Esophagus mucosa (tissue), 1 donor: ENCODE results near the gene MEA1. TPM values are rescaled to one million over a fixed set of nuclear protein-coding genes. Genes with fewer than 3 reads are reported as not detected.
A peak's percentile ranks its signal among the peaks of the same experiment; 100 is the strongest.
"Not testable (repeated sequence)": the region's sequence is repeated elsewhere in the genome, so short reads cannot be mapped to it uniquely, and the experiment has no call there.

Experiments used
- ATAC-seq: fragments of 200-7000 bp; cut with Tn5 transposase; one replicate; pipeline ENCODE4 v1.9.1; 2020
- total RNA-seq: library from RNA; stranded (reverse); gene quantifications from one replicate; pipeline ENCODE4 v1.2.4, GENCODE V29; 2023
- donor health status: DM: yes; HTN: yes; CAD: no.

MEA1 gene
- total RNA-seq, 1 donor from 2014 or later = 46.1 TPM

DNA sequence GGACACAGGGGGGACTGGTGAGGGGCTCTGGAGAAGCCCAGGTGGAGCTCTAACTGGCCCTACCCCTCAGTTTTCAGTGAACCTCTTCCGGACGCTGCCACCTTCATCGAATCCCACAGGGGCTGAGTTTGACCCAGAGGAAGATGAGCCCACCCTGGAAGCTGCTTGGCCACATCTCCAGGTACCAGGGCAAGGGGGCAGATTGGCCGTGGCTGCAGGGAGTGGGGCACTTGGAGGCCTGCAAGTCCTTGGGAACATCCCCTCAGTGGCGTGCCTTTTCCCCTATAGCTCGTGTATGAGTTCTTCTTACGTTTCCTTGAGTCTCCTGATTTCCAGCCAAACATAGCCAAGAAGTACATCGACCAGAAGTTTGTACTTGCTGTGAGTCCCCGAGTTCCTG is 6.6 kb downstream of the MEA1 start:
- no peak for ATAC-seq

DNA sequence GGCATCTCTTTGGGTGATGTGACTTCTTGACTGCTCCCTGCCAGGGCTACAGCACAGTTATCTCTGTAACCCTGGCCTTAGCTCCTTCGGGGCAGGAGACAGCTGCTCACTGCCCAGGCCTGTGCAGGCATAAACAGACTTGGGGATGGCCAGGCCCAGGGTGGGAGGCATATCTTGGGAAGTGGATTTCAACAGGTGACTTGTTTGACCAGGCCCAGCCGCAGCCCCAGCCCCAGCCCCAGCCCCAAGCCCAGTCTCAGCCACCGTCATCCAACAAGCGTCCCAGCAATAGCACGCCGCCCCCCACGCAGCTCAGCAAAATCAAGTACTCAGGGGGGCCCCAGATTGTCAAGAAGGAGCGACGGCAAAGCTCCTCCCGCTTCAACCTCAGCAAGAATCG is 7.5 kb downstream of the MEA1 start:
- no peak for ATAC-seq

DNA sequence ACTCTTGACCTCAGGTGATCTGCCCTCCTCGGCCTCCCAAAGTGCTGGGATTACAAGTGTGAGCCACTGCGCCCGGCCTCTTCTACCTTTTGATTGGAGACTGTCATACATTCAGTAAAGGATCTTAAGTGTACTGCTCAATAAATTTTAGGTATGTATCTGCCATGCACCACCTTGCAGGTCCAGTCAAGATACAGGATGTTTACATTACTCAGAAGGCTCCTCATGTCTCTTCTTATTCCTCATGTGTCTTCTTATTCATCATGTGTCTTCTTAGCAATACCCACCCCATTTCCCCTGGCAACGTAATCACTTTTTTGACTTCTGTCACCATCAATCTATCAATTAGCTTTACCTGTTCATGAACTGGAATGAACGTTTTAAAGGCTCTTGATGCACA is 7.9 kb downstream of the MEA1 start:
- ATAC-seq = no peak

DNA sequence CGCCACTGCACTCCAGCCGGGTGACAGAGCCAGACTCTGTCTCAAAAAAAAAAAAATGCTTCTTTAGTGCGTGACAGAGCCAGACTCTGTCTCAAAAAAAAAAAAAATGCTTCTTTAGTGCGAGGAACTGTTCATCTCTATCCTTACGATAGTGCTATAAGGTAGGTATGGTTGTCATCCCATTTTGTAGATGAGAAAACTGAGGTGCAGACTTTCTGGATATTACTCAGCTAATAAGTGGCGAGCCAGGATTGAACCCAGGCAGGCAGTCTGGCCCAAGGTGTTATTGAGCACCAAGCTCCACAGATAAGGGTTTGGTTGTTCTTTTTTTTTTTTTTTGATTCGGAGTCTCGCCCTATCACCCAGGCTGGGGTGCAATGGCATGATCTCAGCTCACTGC is 11.9 kb downstream of the MEA1 start:
- no peak for ATAC-seq

DNA sequence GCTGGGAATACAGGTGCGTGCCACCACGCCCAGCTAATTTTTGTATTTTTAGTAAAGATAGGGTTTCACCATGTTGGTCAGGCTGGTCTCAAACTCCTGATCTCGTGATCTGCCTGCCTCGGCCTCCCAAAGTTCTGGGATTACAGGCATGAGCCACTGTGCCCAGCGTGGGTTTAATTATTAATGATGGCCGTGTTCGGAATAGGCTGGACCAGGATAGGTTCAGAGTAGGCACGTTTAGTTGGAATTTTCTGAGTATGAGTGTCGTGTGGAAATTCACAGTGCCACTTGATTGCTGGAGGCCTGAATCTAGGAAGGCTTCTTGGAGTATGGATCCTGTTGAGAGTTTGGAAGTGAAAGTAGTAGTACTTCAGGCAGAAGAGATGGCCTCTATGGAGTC is 15.5 kb downstream of the MEA1 start:
- not testable (repeated sequence) for ATAC-seq

DNA sequence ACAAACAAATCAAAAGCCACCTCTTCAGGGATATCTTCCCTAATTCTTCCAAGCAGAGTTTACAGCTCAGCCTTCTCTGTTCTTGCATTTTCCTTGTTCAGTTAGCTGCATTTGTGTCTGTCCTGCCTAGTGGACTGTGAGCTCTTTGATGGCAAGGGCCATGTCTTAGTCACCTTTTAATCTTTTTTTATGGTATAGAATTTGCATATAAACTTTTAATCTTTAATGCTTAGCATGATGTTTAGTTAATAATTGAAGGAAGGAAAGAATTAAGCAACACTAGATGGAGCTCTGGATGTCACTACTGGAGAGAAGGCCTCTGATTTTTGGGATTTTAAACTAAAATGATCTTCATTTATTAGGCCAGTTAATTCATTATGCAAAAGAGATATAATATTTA is 17.2 kb downstream of the MEA1 start:
- no peak for ATAC-seq

DNA sequence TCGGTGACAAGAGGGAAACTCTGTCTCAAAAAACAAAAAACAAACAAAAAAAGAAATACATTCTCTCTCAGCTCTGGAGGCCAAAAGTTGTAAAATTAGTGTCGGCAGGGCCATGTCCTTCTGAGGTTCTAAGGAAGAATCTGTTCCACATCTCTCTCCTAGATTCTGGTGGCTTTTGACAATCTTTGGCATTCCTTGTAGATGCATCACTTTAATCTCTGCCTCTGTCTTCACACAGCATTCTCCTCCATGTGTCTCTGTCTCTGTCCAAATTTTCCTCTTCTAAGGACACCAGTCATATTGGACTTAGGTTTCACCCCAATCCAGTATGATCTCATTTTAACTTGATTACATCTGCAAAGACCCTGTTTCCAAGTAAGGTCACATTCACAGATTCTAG is 20.3 kb downstream of the MEA1 start:
- ATAC-seq = no peak

DNA sequence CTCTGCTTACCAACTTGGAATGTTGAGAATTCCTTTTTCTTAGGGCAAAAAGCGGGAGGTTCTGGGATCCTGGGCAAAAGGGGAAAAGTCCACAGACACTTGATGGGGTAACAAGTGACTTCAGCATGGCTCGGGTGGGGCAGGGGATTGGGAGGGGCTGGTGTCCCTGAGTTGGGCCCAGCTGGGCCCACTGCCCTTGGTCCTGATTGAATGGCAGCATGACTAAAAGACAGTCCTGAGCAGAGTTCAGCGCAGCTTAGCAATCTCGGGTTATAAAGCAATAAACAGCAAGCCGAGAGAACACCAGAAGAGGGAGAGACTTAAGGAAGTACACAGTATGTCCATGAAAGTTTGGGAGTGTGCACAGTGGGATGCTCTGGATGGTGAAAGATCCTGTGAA is 23.8 kb downstream of the MEA1 start:
- ATAC-seq = no peak

DNA sequence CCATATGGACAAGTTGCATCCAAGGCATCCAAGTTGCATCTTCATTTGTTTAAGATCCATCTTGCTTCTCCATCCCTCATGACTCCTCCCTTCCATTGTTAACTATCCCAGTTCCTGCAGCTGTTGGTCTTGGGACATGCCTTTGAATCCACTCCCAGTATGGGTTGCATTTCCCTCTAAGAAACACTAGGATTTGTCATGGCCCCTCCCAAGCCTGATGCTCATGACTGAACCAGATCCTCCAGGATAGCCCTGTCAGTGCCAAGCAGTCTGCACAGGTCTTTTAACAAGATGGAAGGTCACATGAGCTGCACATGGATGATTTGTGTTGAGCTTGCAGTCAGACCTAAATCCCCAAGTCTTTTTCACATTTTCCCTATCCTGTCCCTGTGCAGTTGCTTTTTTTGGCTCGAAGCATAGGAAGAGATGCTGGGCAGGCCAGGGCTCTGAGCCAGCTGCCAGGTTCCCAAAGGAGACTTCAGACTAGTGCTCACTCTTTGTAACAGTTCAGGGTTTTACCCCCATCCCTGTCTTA is 25.2 kb downstream of the MEA1 start:
- no peak for ATAC-seq

DNA sequence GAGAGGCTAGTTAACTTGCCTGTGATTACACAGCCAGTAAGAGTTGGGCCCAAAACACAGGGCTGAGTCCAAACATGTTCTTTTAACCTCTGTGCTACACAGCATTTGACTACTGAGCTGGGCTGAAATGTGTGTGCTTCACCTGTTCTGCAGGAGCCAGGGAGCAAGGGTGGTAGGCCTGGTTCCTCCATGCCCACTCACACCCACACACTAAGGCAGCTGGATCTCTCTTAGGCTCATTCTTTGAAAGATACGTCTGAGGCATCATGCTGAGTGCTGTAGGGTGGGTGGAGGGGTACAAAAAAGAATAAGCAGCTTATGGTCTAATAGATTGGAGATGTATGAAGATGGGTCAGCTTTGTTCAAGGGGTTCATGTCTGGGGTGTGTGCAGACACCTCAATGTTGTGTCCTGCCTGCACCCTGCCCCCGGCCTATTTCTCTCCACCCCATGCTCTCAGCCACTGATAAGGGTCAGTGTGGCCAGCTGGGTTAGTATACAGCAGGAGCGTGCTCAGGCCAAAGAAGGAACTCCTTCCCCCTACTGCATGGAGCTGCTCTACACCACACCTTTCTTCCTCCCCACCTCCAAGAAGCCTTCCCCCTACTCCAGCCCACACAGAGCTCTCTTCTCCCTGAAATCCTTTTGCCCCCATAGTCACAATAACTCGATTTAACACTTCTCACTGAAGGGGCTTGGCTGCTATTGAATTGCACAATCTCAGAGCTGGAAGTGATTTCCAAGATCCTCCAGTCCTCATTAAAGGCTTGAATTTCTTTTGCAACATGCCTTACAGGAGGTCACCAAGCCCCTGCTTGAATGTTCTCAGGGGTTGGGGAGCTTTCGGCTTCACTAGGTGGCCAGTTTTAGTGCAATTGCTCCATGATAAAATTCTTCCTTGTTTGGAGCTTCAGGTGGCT is 26.0 kb downstream of the MEA1 start:
- ATAC-seq = no peak

DNA sequence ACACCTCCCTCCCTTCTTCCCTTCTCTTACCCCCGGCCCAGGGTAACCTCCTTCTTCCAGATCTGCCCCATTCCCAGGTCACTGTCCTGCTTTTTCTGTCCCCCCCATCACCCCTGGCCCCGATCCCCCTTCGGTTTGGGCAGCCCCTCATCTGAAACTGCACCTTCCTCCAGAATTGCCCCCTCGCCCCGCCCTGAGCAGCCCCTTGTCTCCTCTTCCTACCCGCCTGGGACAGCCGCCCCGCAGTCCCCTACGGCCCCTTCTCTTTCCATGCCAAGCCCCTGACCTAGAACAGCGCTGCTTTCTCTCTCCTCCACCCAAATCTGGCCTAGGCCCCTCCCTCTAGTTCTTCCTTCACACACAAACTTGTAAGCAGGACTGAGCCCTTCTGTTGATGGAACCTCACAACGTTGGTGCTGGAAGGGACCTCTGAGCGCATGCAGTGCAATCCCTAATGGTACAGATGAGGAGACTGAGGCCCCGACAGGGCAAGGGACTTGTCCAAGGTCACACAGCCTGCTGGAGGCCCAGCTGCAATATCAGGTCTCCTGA is 28.7 kb downstream of the MEA1 start:
- peak; percentile 0 for ATAC-seq

DNA sequence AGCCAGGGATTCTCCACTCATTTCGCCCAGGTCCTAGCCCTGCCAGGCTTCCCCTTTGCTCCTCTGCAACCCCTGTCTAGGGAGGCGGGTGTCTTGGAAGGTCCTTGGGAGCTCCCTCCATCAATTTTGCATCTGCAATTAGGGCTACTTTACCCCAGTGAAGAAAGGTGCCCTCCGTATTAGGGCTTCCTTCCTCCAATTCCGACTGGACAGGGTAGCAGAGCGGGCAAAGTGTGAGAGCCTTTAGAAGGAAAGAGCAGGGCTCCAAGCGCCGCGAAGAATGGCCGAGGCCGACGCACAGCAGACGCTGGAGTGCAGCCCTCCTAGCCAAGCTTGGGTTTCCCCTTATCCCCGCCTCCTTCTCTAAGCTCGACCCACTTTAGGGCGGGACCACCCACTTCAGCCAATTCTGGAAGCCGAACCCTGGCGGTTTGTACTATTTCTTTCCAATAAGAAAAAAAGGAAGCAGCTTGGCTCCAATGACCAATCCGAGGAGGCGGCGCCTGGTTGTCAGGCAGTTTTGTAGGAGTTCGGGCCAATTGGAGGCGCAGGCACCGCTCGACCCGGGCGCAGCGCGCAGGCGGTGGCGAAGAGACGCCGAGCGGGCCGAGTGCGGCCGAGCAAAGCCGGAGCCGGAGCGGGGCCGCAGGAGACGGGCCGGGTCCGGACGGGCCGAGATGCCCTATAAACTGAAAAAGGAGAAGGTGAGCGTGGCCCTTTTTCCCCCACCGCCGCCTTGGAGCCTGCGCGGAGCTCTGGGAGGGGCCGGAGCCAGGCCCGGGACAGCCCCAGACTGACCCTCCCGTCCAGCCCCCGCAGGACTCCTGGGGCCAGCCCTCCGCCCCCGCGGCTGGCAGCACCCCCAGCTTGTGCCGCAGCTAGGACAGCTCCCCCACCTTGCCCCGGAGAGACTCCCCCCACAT is 29.5 kb downstream of the MEA1 start, which contains the start of gene PPP2R5D:
Gene PPP2R5D (plus strand): TSS at position 570 of the 923 bp plus-strand sequence. CDS start 108 bp downstream, at position 678.
- ATAC-seq = peak; percentile 94

DNA sequence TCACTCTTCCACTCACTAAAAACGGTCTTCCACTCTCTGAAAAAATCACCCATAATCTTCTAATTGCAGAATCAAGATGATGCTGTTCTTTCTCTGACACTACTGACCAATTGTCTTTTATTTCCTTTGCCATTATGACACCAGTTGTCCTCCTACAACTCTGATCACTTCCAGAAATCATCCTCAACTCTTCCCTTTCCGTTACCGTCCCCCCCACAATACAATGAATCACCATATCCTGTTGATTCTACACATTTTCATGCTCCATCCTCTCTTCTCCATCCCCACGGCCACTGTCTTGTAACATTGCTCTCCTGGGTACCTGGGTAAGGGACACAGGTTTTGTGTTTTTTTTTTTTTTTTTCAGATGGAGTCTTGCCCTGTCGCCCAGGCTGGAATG is 31.9 kb downstream of the MEA1 start:
- no peak for ATAC-seq

DNA sequence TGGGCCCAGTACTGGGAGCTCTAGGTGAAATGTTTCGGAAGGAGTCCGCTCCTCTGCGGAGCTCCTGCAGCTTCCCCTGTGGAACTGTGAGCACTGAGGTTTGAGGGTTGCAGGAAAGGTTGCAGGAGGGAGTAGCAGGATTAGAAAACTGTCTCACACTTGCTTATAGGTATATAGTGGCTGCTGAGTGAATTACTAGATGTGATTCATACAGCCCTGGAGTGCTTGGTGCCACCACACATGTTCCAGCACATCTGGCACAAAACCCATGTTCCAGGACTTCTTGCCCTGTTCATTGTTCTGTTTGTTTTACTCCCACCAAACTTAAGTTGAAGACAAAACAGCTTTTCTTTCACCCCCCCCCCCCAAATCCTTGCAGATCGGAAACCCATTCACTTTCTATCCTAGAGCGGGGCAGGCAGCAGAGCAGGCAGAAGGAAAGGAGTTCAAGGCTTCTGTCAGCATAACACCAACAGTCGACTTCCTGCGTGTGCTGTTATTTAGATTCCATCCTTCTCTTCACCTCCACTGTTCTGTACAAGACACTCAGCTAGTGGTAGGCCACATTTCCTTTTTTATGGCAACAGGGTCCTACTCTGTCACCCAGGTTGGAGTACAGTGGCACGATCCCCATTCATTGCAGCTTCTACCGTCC is 34.1 kb downstream of the MEA1 start:
- peak; percentile 57 for ATAC-seq

DNA sequence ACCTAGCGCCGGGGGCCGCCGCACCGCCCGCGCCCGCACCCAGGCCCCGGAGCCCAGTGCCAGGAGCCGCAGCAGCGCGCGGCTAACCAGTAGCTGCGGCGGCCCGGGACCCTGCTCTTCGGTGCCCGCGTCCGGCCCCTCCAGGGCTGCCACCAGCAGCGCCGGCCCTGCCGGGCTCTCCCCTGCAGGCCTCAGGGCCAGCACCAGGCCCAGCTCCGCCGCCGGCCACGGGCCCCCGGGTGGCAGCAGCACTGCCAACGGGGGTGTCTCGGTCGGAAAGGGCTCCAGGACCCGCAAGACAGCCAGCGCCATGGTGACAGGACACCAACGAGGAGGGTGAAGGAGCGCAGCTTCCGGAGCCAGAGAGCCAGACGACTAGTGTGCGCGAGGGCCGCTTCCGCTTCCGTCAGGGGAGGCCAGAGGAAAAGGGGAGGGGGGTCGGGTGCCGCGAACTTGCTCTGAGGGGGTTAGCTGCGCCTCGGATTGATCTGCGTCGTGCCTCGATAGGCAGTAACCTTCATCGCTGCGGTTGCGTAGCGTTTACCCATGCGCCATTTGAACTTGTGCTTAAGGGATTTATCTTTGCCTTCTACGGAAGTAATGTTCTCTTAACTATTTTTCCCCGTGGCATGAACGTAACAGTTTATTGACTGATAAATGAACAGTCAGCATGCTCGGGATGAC is 34.8 kb downstream of the MEA1 start, which contains the start of gene PEX6:
Gene PEX6 (minus strand): TSS at position 343 of the 684 bp plus-strand sequence. CDS start 31 bp downstream, at position 312.
- peak; percentile 86 for ATAC-seq

DNA sequence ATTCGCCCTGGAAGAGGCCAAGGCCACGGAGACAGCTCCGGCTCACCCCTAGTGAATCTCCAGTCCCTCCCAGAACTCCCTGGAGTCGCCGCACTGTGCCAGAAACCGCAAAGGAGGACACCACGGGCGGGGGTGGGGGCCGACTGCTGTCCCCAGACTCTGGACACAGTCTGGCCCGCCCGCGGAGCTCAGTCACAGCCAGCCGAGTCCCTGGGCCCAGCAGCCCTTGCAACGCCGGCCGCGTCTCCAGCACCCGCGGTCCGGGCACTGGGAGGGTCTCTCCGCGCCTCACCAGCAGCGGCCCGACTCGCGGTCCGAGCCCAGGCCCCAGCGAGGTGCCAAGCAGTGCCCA is 35.3 kb downstream of the MEA1 start:
- ATAC-seq = peak; percentile 53

DNA sequence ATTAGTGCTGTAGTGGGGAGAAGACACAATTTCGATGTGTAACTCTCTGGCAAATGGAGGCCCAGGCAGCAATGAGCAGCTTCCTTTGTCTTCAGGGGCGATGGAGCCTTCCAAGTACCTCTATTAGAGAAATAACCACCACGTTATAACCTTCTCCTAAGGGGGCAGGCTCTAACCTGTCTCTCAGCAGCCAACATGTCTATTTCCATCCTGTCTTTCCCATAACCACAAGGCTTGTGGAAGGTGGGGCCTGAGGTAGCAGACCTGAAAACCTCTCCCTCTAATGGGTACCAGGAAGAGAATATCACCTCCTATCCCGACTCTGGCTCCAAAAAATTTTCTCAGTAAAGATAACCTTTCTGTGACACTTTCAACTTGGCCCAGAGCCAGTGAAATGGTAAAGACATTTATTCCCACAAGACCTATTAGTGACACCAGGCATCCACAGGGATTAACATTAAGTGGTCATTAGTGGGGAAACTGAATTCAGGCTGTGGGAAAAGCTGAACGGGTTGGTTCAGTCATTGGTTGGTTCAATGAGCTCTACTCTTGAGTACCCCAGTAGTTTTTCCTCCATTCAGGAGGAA is 38.7 kb downstream of the MEA1 start:
- peak; percentile 26 for ATAC-seq

DNA sequence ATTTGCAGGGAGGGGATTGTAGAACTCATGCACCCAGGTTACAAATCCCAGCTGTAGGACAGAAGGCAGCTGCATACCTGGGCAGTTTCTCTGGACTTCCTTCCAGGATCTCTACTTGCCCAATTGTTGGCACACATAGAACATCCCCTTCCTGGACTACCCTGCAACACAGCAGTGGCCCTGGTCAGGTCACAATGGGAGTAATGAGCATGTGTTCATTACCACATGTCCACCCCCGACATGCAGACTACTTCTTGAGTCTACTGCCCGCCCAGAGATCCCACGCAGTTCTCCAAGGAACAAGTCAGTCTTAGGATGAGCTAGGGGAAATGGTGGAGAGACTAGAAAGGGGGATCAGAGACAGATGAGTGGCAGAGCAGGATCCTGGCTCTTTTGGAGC is 39.8 kb downstream of the MEA1 start:
- no peak for ATAC-seq

DNA sequence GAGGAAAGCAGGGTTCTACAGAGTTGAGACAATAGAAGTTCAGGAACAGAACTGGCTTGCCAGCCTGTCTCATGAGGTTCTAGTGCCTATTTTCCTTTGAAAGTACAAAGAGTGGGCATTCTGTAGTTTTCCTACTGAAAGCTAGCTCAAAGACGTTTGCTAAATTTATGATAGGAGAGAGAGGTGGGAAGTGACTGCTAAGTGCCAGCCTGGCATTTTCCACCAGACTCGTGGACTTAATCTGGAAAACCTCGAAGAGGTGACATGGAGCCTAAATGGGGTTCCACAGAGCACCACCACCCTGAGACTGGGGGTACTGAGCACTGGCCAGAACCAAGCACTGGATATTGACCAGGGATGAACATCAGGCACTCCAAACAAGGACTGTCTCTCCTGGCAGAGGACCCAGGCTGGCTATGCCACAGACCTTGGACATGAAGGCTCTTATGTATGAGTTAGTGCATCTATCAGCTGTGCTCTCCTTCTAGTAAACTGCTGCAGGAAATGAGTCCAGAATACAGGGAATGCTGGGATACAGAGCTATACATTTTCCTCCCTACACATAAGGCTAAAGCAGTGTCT is 41.9 kb downstream of the MEA1 start:
- ATAC-seq = no peak

DNA sequence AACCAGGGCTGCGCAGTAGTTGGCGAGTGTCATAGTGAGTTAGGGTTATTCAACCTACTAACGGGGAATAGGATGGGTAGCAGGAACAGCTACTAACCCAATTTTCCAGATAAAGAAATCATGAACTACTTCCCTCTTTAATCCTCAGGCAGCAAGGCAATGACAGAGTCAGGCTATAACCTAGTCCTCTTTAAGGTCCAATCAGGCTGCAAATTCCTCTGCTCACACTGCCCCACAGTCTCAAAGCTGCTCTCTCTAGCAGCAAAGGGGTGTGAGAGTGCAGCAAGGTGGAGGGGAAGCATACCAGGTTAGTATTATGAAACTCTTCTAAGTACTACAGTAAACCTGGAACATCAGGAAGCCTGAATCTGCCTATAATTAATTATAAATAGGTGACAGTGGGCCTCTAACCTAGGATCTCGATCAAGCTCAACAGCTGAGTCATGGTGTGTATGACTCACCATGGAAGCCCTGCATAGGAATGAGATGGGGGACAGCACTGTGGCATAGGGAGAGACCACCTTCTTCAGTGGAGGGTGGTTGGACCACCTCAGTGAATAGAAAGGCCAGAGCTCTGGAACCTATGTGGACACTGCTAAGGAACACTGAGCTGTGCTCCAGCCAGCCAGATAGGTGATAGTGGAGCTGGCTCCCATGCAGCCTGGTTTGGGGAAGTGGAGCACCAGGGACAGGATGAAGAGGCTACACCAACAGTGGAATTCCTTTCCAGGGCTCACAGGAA is 42.7 kb downstream of the MEA1 start:
- ATAC-seq = peak; percentile 34
